Measurements from ENCODE around the gene ANKRD17. TPM values are rescaled to one million over a fixed set of nuclear protein-coding genes. Genes with fewer than 3 reads are reported as not detected.
"Not testable (repeated sequence)": the region's sequence is repeated elsewhere in the genome, so short reads cannot be mapped to it uniquely, and the experiment has no call there.

Gene ANKRD17
- total RNA-seq, 1 donor from 2014 or later = 91.9 TPM

DNA sequence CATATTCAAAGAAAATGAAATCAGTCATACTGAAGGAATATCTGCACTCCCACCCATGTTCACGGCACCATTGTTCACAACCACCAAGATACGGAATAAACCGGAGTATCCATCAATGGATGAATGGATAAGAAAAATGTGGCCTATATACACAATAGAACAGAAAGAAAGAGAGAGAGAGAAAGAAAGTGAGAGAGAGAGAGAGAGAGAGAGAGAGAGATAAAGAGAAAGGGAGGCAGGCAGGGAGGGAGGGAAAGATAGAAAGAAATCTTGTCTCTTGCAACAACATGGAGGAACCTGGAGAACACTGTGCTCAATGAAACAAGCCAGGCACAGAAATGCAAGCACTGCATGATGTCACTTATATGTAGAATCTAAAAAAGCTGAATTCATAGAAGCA lies 52.4 kb downstream of the ANKRD17 start:
- Histone ChIP-seq H3K27me3 (ENCODE audit: insufficient read depth, low read length) (no peaks in the 10 kb centered on the region), H4K20me1 (ENCODE audit: insufficient read depth, low read length) (peaks cover 80% of the 10 kb centered on the region), H3K9ac (ENCODE audit: low read length) (no peak overlapping the region), H3K4me1 (ENCODE audit: insufficient read depth, low read length) (no peaks in the 10 kb centered on the region), H3K9me3 (ENCODE audit: insufficient read depth, low read depth, low read length) (no peaks in the 10 kb centered on the region), H3K4me3 (ENCODE audit: insufficient read depth, low read depth, low read length) (no peak overlapping the region), H3K4me2 (ENCODE audit: low read length) (no peak overlapping the region), H3K27ac (ENCODE audit: low read depth, low read length) (no peak overlapping the region), H3K79me2 (ENCODE audit: insufficient read depth, low read length) (peaks cover 99% of the 10 kb centered on the region), H2AFZ (ENCODE audit: low read depth, low read length) (no peak overlapping the region), H3K36me3 (ENCODE audit: insufficient read depth, low read length) (no peaks in the 10 kb centered on the region)
- peaks cover 33% of the 10 kb centered on the region for H3K4me1 Mint-ChIP-seq (ENCODE audit: low read depth, unreplicated experiment)
- H3K4me3 Mint-ChIP-seq (ENCODE audit: unreplicated experiment) = peak overlapping the region; percentile 34
- FAIRE-seq (no peak), DNase-seq (ENCODE audit: low read depth) (no peak)
- no peaks in the 10 kb centered on the region for H3K27me3 Mint-ChIP-seq (ENCODE audit: low read depth, unreplicated experiment)
- no peaks in the 10 kb centered on the region for H3K9me3 Mint-ChIP-seq (ENCODE audit: unreplicated experiment)
- H3K27ac Mint-ChIP-seq (ENCODE audit: unreplicated experiment) = no peak overlapping the region
- peaks cover 9% of the 10 kb centered on the region for H3K36me3 Mint-ChIP-seq (ENCODE audit: low read depth, unreplicated experiment)
- TF ChIP-seq EZH2 (IDR thresholded peaks at IDR 0.05; ENCODE audit: insufficient read depth, low read length) = no peak
- TF ChIP-seq, protein P1, sequence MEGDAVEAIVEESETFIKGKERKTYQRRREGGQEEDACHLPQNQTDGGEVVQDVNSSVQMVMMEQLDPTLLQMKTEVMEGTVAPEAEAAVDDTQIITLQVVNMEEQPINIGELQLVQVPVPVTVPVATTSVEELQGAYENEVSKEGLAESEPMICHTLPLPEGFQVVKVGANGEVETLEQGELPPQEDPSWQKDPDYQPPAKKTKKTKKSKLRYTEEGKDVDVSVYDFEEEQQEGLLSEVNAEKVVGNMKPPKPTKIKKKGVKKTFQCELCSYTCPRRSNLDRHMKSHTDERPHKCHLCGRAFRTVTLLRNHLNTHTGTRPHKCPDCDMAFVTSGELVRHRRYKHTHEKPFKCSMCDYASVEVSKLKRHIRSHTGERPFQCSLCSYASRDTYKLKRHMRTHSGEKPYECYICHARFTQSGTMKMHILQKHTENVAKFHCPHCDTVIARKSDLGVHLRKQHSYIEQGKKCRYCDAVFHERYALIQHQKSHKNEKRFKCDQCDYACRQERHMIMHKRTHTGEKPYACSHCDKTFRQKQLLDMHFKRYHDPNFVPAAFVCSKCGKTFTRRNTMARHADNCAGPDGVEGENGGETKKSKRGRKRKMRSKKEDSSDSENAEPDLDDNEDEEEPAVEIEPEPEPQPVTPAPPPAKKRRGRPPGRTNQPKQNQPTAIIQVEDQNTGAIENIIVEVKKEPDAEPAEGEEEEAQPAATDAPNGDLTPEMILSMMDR (IDR thresholded peaks at IDR 0.05; ENCODE audit: insufficient read depth, low read depth, low read length) = no peak

GRCh38 chr4:73205482-73205881 lies 53.1 kb downstream of the ANKRD17 start:
- Histone ChIP-seq H3K27me3 (ENCODE audit: insufficient read depth, low read length) (no peaks in the 10 kb centered on the region), H3K4me2 (ENCODE audit: low read length) (no peak overlapping the region), H4K20me1 (ENCODE audit: insufficient read depth, low read length) (peaks cover 80% of the 10 kb centered on the region), H3K4me1 (ENCODE audit: insufficient read depth, low read length) (no peaks in the 10 kb centered on the region), H3K9ac (ENCODE audit: low read length) (no peak overlapping the region), H3K36me3 (ENCODE audit: insufficient read depth, low read length) (no peaks in the 10 kb centered on the region), H3K27ac (ENCODE audit: low read depth, low read length) (no peak overlapping the region), H2AFZ (ENCODE audit: low read depth, low read length) (no peak overlapping the region), H3K4me3 (ENCODE audit: insufficient read depth, low read depth, low read length) (no peak overlapping the region), H3K9me3 (ENCODE audit: insufficient read depth, low read depth, low read length) (no peaks in the 10 kb centered on the region), H3K79me2 (ENCODE audit: insufficient read depth, low read length) (peaks cover 99% of the 10 kb centered on the region)
- Mint-ChIP-seq H3K4me3 (ENCODE audit: unreplicated experiment) (no peak overlapping the region), H3K27ac (ENCODE audit: unreplicated experiment) (no peak overlapping the region), H3K9me3 (ENCODE audit: unreplicated experiment) (no peaks in the 10 kb centered on the region), H3K36me3 (ENCODE audit: low read depth, unreplicated experiment) (peaks cover 9% of the 10 kb centered on the region), H3K27me3 (ENCODE audit: low read depth, unreplicated experiment) (no peaks in the 10 kb centered on the region), H3K4me1 (ENCODE audit: low read depth, unreplicated experiment) (peaks cover 33% of the 10 kb centered on the region)
- no peak for TF ChIP-seq EZH2 (IDR thresholded peaks at IDR 0.05; ENCODE audit: insufficient read depth, low read length)
- TF ChIP-seq, protein P1 (IDR thresholded peaks at IDR 0.05; ENCODE audit: insufficient read depth, low read depth, low read length) = no peak
- FAIRE-seq (no peak), DNase-seq (ENCODE audit: low read depth) (no peak)

GRCh38 chr4:73203976-73204375 lies 54.6 kb downstream of the ANKRD17 start:
- H3K4me3 Mint-ChIP-seq (ENCODE audit: unreplicated experiment); H3K9me3 Mint-ChIP-seq (ENCODE audit: unreplicated experiment); H3K4me2 ChIP-seq (ENCODE audit: low read length); DNase-seq (ENCODE audit: low read depth); H3K27me3 Mint-ChIP-seq (ENCODE audit: low read depth, unreplicated experiment); H3K27ac ChIP-seq (ENCODE audit: low read depth, low read length); H3K9ac ChIP-seq (ENCODE audit: low read length); H3K9me3 ChIP-seq (ENCODE audit: insufficient read depth, low read depth, low read length); H2AFZ ChIP-seq (ENCODE audit: low read depth, low read length); H3K4me1 ChIP-seq (ENCODE audit: insufficient read depth, low read length); H3K36me3 ChIP-seq (ENCODE audit: insufficient read depth, low read length); H3K27ac Mint-ChIP-seq (ENCODE audit: unreplicated experiment); FAIRE-seq; H3K36me3 Mint-ChIP-seq (ENCODE audit: low read depth, unreplicated experiment); H3K27me3 ChIP-seq (ENCODE audit: insufficient read depth, low read length); H3K4me3 ChIP-seq (ENCODE audit: insufficient read depth, low read depth, low read length): not testable (repeated sequence)
- H3K79me2 ChIP-seq (ENCODE audit: insufficient read depth, low read length) = peaks cover 99% of the 10 kb centered on the region
- H4K20me1 ChIP-seq (ENCODE audit: insufficient read depth, low read length) = peaks cover 80% of the 10 kb centered on the region
- peaks cover 27% of the 10 kb centered on the region for H3K4me1 Mint-ChIP-seq (ENCODE audit: low read depth, unreplicated experiment)
